AG04450 (cell line): ENCODE data around the gene RBM42. TPM values are rescaled to one million over a fixed set of nuclear protein-coding genes. Genes with fewer than 3 reads are reported as not detected.

Experiments used
- CTCF ChIA-PET: fragments of 300-600, 350-600 bp; formaldehyde crosslinking; extraction: SDS; loops from one replicate; lab custom pipeline; 2022; ENCODE audit warnings: antibody characterized with exemption, inconsistent platforms; lab: Charles Lee
- POLR2A ChIA-PET: fragments of 350-600 bp; formaldehyde crosslinking; extraction: SDS; loops from one replicate; lab custom pipeline; 2021; ENCODE audit warnings: antibody characterized with exemption, inconsistent platforms; lab: Yijun Ruan, JAX
- DNase-seq: peaks from one replicate; pipeline ENCODE4 v3.0.0-alpha.2; 2011; ENCODE audit warnings: low read depth, low spot score
- H3K27ac ChIP-seq: one replicate; pipeline ENCODE4 v1.5.1; 2012; ENCODE audit warnings: low read depth, low read length, control low read depth
- H3K27me3 ChIP-seq: one replicate; pipeline ENCODE4 v1.6.0; 2012; ENCODE audit warnings: low read length; ENCODE audit not compliant: control insufficient read depth, insufficient read depth
- H3K4me3 ChIP-seq: 2 replicates; pipeline ENCODE4 v1.5.1; 2011; ENCODE audit warnings: mild to moderate bottlenecking, low read depth, low read length, control low read depth
- H3K9me3 ChIP-seq: 2 replicates; pipeline ENCODE4 v1.5.1; 2012; ENCODE audit warnings: low read length; ENCODE audit not compliant: control insufficient read depth, insufficient read depth
- polyA plus RNA-seq: library from polyadenylated mRNA; depleted of rRNA; stranded (reverse); fragments of >200 nt; gene quantifications from 2 replicates; pipeline ENCODE4 v1.2.3, GENCODE V29; 2011
- TF ChIP-seq, protein P1 (sequence below): IDR thresholded peaks from 2 replicates; pipeline ENCODE4 v1.5.1; 2011; ENCODE audit warnings: low read depth, low read length, control low read depth, inconsistent platforms

The RBM42 gene
- polyA plus RNA-seq, 1 experiment, result 33.4 TPM

DNA sequence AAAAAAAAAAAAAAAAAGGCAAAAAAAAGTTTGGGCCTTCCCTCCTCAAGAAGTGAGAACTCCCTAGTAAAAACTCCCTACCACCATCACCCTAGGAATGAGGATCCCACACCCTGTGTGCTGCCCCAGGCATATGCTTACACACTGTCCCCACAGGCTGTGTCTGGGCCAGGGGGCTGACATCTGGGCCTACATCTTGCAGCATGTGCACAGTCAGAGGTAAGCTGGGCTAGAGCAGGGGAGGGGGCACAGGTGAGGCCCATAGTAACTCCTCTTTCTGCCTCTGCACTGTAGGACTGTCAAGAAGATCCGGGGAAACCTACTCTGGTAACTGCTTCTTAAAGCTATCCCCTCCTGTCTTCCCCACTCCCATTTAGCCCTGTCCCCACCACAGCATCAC, 15.3 kb upstream of the RBM42 start:
- no peak overlapping the region for H3K4me3 ChIP-seq
- H3K27ac ChIP-seq, result no peak overlapping the region
- POLR2A ChIA-PET, result no interaction called here
- CTCF ChIA-PET, result no interaction called here
- TF ChIP-seq, protein P1, sequence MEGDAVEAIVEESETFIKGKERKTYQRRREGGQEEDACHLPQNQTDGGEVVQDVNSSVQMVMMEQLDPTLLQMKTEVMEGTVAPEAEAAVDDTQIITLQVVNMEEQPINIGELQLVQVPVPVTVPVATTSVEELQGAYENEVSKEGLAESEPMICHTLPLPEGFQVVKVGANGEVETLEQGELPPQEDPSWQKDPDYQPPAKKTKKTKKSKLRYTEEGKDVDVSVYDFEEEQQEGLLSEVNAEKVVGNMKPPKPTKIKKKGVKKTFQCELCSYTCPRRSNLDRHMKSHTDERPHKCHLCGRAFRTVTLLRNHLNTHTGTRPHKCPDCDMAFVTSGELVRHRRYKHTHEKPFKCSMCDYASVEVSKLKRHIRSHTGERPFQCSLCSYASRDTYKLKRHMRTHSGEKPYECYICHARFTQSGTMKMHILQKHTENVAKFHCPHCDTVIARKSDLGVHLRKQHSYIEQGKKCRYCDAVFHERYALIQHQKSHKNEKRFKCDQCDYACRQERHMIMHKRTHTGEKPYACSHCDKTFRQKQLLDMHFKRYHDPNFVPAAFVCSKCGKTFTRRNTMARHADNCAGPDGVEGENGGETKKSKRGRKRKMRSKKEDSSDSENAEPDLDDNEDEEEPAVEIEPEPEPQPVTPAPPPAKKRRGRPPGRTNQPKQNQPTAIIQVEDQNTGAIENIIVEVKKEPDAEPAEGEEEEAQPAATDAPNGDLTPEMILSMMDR, result no peak
- no peaks in the 10 kb centered on the region; the same call in 1 of the 2 replicates for H3K9me3 ChIP-seq
- H3K27me3 ChIP-seq, result no peaks in the 10 kb centered on the region
- no peak for DNase-seq

DNA sequence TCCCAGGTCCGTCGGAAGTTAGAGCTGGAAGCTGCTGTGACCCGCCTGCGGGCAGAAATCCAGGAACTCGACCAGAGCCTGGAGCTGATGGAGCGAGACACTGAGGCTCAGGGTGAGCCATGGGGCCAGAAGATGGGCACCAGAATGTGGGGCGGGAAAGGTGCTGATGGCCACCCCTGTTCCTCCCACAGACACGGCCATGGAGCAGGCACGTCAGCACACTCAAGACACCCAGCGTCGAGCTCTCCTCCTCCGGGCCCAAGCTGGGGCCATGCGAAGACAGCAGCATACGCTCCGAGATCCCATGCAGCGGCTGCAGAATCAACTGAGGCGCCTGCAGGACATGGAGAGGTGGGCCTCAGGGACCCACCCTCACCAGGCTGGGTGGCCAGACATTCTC, 13.8 kb upstream of the RBM42 start:
- CTCF ChIA-PET, result no interaction called here
- Histone ChIP-seq H3K4me3 (no peak overlapping the region), H3K27ac (no peak overlapping the region), H3K27me3 (no peaks in the 10 kb centered on the region), H3K9me3 (no peaks in the 10 kb centered on the region; the same call in 1 of the 2 replicates)
- TF ChIP-seq, protein P1, result no peak
- DNase-seq, result no peak
- POLR2A ChIA-PET, result no interaction called here

DNA sequence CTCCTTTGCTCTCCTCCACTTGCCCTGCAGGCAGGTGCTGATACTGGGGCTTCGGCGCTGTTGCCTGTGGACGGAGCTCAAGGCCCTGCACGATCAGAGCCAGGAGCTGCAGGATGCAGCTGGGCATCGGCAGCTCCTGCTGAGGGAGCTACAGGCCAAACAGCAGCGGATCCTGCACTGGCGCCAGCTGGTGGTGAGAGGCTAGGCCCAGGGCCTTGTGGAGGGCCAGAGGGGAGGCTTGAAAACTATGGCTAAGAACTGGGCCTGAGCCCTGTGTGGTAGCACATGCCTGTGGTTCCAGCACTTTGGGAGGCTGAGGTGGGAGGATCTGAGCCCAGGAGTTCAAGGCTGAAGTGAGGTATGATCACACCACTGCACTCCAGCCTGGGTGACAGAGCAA, 10.0 kb upstream of the RBM42 start:
- TF ChIP-seq, protein P1, result 0 out of 2 replicates have a peak, but pooled peaks have one; percentile 5
- ChIA-PET POLR2A (no interaction called here), CTCF (no interaction called here)
- Histone ChIP-seq H3K27ac (no peak overlapping the region), H3K4me3 (no peak overlapping the region), H3K27me3 (no peaks in the 10 kb centered on the region), H3K9me3 (no peaks in the 10 kb centered on the region)
- no peak for DNase-seq

DNA sequence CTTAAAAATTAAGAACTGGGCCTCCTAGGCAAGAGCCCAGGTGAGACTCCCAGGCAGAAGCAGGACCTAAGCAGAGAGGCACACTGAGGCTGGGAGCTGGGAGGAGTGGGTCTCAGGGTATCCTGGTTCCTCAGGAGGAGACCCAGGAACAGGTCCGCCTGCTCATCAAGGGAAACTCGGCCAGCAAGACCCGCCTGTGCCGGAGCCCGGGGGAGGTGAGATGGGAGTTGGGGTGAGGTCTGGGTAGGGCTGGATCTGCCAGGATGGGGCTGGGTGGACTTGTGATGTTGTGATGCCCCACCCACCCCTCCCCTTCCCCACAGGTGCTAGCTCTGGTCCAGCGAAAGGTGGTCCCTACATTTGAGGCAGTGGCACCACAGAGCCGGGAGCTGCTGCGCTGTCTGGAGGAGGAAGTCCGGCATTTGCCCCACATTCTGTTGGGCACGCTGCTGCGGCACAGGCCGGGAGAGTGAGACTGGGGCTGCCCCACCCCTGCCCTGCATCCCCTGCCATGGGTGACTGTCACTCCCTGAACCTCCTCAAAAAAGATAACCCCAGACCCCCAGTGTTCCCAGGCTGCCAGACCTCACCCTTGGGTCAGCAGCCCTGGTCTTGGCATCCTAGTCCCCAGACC, 9.4 kb upstream of the RBM42 start:
- TF ChIP-seq, protein P1, result no peak
- ChIA-PET CTCF (no interaction called here), POLR2A (no interaction called here)
- no peak overlapping the region for H3K4me3 ChIP-seq
- no peaks in the 10 kb centered on the region for H3K27me3 ChIP-seq
- H3K27ac ChIP-seq, result no peak overlapping the region
- no peaks in the 10 kb centered on the region for H3K9me3 ChIP-seq
- no peak for DNase-seq

DNA sequence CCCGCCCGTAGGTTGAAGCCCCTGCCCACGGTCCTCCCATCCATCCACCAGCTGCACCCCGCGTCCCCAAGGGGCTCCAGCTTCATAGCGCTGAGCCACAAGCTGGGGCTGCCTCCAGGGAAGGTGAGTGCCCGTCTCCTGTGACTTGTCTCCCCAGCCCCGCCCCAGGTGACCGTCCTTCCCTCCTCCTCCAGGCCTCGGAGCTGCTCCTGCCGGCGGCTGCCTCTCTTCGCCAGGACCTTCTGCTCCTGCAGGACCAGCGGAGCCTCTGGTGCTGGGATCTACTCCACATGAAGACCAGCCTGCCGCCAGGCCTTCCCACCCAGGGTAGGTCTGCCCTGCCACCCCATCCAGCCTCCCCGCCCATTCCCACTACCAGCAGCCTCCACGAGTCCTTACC, 8.8 kb upstream of the RBM42 start:
- DNase-seq, result no peak
- Histone ChIP-seq H3K27ac (no peak overlapping the region), H3K4me3 (no peak overlapping the region), H3K27me3 (no peaks in the 10 kb centered on the region), H3K9me3 (no peaks in the 10 kb centered on the region)
- POLR2A ChIA-PET, result no interaction called here
- TF ChIP-seq, protein P1, result no peak
- CTCF ChIA-PET, result no interaction called here
